ENCODE data around the gene RPN2. TPM values are rescaled to one million over a fixed set of nuclear protein-coding genes. Genes with fewer than 3 reads are reported as not detected.

RPN2 gene
- total and polyA plus RNA-seq, 2 donors (not counting 3 experiments of a cell fraction or from before 2014, with no cell fraction given): 283 to 530 TPM

GRCh38 chr20:37193821-37194220, 14.7 kb downstream of the RPN2 start:
- ChIA-PET CTCF (interaction anchor here (2.8 kb wide), 1 partner anchor 15 kb away, joined by 15 read pairs; the partner anchor contains the start of genes MROH8 and RPN2), POLR2A (interaction anchor here (0.8 kb wide), 1 partner anchor 15 kb away, joined by 3 read pairs; no protein-coding TSS in a partner anchor)
- Histone ChIP-seq H4K20me1 (replicated peaks; ENCODE audit: control insufficient read depth, extremely low read depth, insufficient read depth, low read length) (no peaks in the 10 kb centered on the region), H3K27me3 (ENCODE audit: control insufficient read depth in 2 of 2, insufficient read depth in 2 of 2, low read length in 2 of 2) (no peaks in the 10 kb centered on the region), H3K9me3 (replicated peaks; ENCODE audit: control insufficient read depth, insufficient read depth, low read length) (no peaks in the 10 kb centered on the region), H2AFZ (ENCODE audit: low read depth, low read length) (no peak overlapping the region), H3K4me1 (ENCODE audit: control insufficient read depth, extremely low read depth, insufficient read depth, low read length) (no peaks in the 10 kb centered on the region), H3K9ac (replicated peaks; ENCODE audit: extremely low read depth, insufficient read depth, low read length) (no peak overlapping the region), H3K79me2 (ENCODE audit: control insufficient read depth, insufficient read depth, low read length) (peaks cover 91% of the 10 kb centered on the region), H3K4me2 (ENCODE audit: insufficient read depth, low read length) (no peak overlapping the region), H3K27ac (ENCODE audit: insufficient read depth, low read depth, low read length) (no peak overlapping the region), H3K36me3 (ENCODE audit: control insufficient read depth in 2 of 2, extremely low read depth in 1 of 2, insufficient read depth in 2 of 2, low read length in 2 of 2) (peaks cover 6 to 7% of the 10 kb centered on the region in 2 experiments), H3K4me3 (replicated peaks in 1 of 3; ENCODE audit: insufficient read depth in 1 of 3, low read depth in 1 of 3, low read length in 3 of 3) (no peak overlapping the region), H3K9me1 (replicated peaks; ENCODE audit: control insufficient read depth, extremely low read depth, insufficient read depth, low read length) (no peaks in the 10 kb centered on the region)
- DNase-seq (ENCODE audit: low read depth, low spot score): no peak
- TF ChIP-seq GATA2 (IDR thresholded peaks at IDR 0.05; ENCODE audit: insufficient read depth, insufficient read length, low read depth, low read length) (no peak), EZH2 (IDR thresholded peaks at IDR 0.05; ENCODE audit: borderline replicate concordance, low read depth, low read length, severe bottlenecking) (no peak), MAX (IDR thresholded peaks at IDR 0.05; ENCODE audit: insufficient read depth, insufficient read length) (no peak), POLR2AphosphoS5 (IDR thresholded peaks at IDR 0.05; ENCODE audit: insufficient read depth, low read depth, low read length) (no peak), JUN (IDR thresholded peaks at IDR 0.05; ENCODE audit: borderline replicate concordance, insufficient read depth, insufficient read length, low read depth) (no peak)
- dilution Hi-C loops (cut with MboI; ENCODE audit: extremely low pct_ligation_motif_present, low sequenced_read_pairs): no loop called here
- no TSS peak for BruUV-seq (replicated peaks)
- FAIRE-seq: no peak
- intact Hi-C loops (cut with micrococcal nuclease): no loop called here
